HUDEP-2 (cell line): ENCODE results near the gene LRRC31.

ENCODE experiments used
- DNase-seq, 76 experiments: peaks; one replicate each; lab custom pipeline; 2025; ENCODE audit not compliant: unreplicated experiment in 76 of 76; lab: John Stamatoyannopoulos, UW

Gene LRRC31

DNA sequence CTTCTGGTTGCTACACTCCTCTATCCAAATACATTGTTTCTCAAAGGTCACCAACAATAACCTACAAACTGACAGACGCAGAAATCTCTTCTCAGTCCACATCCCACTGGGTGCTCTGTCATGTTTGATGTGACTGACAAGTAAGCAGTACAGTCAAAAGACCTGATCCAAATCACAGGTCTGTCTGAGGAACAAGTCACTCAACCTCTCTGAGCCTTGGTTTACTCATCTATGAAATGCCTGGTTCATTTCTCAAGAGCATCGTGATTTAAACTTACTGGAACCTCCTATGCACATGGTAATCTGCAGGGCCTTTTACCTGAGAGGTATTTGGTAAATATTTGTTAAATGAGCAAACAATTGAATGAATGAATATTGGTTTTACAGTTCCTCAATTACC, 5.5 kb downstream of the LRRC31 start:
- DNase-seq: no peak

- peak in 60 of 76 experiments; percentile 2 to 76 (median 46) for DNase-seq
These were observed 6.3 kb downstream of the LRRC31 start for GRCh38 chr3:169863458-169863899.

DNA sequence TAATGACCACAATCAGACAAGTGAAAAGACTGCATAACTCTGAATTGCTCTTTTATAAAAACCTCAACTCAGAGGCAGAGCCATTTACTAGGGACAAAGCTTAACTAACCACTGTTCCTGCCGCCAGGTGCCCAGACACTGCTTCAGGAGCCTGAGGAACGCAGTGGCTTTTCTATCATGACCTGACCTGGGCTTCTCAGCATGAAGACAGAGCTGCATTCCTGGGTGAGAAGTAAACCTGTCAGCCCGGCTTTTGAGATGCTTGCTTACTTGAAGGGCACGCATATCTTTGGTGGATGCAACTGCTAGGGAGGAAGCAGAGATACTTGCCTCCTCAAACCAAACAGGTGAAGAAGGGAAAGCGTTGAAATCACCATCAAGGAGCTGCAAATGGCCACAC, 7.9 kb downstream of the LRRC31 start:
- DNase-seq: no peak

- no peak for DNase-seq
These were observed 11.9 kb downstream of the LRRC31 start for GRCh38 chr3:169857811-169858210.

- no peak for DNase-seq
These were observed 14.2 kb downstream of the LRRC31 start for GRCh38 chr3:169855514-169855913.

DNA sequence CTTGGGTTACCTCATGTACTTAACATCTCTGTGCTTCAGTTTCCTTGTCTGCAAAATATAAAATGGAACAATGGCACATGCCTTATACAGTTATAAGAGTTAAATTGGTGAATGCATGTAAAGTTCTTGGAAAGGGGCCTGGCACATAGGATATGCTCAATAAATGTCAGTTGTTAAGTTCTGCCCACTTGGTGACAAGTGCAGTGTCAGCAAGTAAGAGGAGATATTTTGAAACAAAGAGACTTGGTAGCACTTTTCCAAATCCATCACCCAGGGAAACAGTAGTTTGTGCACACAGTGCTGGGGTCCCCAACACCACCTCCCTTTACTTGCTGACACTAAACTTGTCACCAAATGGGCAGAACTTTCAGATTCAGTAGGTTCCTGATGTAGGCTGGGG, 19.1 kb downstream of the LRRC31 start:
- DNase-seq: no peak

GRCh38 chr3:169848741-169849140, 21.0 kb downstream of the LRRC31 start:
- DNase-seq: no peak

DNA sequence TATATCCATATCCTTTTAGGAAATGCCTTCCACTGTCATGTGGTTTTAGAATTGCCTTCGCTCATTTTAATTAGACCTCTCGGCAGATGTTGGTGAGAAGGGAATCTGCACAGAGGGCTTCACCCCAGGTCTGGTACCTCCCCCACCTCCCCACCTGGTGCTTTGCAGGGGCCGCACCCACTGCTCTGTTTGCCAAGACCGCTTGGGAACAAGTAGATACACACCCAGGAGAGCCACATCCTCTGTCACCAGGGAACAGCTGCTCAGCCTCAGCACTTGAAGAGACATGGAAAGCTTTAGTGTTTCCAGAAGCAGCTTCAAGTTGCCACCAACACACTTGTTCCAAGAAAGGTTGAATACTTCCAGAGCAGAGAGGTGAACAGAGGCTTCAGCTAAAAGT, 21.8 kb downstream of the LRRC31 start:
- DNase-seq: no peak

GRCh38 chr3:169846458-169847193, 23.1 kb downstream of the LRRC31 start:
- no peak for DNase-seq

GRCh38 chr3:169842960-169843359, 26.8 kb downstream of the LRRC31 start:
- DNase-seq: no peak

GRCh38 chr3:169841171-169841570, 28.6 kb downstream of the LRRC31 start:
- DNase-seq: no peak

DNA sequence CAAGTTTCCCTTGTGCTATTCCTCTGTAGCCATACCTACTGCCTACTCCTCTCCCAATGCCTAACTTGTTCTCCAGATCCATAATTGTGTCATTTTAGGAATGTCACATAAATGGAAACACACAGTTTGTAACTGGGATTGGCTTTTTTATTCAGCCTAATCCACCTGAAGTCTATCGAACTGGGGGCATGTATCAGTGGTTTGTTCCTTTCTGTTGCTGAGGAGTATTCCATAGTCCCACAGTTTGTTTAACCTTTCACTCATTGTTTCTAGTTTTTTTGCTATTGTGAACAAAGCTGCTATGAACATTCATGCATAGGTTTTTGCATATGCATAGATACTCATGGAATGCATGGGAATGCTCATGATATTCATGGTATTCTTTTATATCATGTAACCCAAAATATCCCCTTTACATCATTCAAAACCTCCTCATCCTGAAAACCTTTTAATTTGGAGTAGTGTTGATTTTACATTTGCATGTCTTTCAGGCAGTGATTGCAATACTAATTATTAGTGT, 31.2 kb downstream of the LRRC31 start:
- DNase-seq: no peak

DNA sequence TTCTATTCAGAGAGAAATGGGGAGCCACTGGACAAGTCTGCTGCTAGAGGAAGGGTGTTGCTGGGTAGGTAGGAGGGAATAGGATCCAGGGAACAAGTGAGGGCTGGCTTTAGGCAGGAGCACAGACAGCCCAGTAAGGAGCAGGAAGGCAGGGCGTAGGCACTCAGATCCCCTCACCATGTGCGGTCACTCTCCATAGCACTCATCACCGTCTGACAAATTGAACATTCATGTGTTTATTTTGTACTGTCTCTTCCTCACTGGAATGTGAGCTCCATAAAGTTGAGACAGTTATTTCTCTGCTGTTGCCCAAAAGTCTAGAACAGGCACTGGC, 32.8 kb downstream of the LRRC31 start:
- no peak for DNase-seq

DNA sequence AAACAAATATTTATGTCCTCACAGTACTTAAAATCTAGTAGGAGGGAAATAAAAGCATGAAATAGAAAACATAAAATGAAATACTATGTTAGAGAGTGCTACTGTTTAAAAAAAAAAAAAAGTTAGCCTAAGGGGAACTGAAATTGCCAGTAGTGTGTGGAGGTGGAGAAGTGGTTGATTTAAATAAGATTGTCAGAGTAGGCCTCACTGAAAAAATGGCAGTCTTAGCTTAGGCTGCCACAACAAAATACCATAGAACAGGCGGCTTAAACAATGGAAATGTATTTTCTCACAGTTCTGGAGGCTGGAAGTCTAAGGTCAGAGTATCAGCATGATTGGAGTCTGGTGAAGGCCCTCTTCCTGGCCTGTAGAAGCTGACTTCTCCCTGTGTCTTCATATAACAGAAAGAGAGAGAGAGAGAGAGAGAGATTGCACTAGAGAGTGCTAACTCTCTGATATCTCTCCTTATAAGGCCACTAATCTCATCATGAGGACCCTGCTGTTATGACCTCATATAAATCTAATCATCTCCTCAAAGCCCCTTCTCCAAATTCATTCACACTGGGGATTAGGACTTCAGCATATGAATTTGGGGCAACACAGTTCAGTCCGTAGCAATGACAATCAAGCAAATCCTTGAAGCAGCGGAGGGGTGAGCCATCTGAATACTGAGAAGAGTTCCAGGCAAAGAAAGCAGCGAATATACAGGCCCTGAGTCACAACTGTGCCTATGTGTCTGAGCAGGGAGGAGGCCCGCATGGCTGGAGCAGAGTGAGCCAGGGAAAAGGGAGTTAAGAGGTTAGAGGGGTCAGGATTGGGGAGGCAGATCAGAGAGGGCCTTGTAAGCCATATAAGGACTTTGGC, 33.4 kb downstream of the LRRC31 start:
- DNase-seq: no peak

- DNase-seq: no peak
These were observed 34.2 kb downstream of the LRRC31 start for GRCh38 chr3:169835533-169835932.

- no peak for DNase-seq
These were observed 42.0 kb downstream of the LRRC31 start for GRCh38 chr3:169827712-169828111.

DNA sequence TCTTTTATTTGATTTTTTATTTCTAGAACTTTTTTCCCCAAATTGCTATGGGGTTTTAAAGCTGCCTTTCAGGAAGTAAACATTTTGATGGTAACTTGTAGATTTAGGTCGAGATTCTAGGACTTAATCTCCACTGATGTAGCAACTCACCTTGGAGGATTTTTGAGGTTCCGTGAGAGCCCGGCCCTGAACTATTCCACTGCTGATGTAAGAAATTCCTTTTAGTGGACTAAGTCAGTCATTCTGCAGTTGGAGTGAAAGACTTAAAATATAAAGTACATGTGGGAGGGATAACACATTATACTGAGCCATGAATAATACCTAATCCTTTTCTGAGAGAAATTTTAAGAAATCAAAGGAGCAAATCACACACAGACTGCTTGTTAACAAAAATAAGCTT, 44.4 kb downstream of the LRRC31 start:
- no peak for DNase-seq

DNA sequence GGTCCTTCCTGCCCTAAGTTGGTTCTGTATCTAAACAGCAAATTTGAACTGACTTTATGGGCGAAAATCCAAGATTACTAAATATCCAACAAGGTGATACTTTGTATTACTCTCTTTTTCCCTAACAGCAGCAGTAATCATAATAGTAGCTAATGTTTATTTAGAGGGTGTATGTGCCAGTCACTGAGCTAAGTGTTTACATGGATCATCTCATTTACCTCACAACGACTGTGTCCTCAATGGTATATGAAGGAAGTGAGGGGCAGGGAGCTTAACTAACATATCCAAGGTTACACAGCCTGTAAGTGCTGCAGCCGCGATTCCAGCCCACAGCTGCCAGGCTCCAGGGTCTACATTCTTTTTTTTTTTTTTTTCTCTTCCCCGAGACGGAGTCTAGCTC, 46.8 kb downstream of the LRRC31 start:
- DNase-seq: no peak

DNA sequence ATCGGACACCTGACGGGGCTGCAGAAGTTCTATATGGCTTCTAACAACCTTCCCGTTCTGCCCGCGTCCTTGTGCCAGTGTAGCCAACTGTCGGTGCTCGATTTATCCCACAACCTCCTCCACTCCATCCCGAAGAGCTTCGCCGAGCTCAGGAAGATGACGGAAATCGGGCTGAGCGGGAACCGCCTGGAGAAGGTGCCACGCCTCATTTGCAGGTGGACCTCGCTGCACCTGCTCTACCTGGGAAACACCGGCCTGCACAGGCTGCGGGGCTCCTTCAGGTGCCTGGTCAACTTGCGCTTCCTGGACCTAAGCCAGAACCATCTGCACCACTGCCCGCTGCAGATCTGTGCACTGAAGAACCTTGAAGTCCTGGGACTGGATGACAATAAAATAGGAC, 47.2 kb downstream of the LRRC31 start:
- no peak for DNase-seq

DNA sequence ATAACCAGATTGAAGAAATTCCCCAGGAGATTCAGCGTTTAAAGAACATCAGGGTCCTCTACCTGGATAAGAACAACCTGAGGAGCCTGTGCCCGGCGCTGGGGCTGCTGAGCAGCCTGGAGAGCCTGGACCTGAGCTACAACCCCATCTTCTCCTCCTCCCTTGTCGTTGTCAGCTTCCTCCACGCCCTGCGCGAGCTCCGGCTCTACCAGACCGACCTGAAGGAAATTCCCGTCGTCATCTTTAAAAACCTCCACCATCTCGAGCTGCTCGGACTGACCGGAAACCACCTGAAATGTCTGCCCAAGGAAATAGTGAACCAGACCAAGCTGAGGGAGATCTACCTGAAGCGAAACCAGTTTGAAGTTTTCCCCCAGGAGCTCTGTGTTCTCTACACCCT, 47.6 kb downstream of the LRRC31 start:
- DNase-seq: no peak

DNA sequence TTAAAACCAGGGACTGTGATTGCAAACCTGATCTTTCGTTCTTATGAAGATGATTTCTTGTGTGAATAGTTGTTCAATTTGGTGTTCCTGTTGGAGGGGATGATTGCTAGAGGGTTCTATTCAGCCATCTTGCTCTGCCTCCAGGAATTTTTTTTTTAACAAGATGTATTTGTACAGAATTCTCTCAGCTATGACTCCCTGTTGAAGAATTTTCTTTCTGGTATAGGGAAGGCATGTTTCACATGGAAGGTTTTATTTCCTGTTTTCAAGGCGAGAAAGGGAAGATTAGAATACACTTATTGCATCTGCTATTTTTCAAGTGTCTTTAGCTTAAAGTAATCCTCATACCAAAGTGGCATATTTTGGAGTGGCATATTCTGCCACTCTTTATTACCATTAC, 51.4 kb downstream of the LRRC31 start:
- DNase-seq: no peak

GRCh38 chr3:169815590-169816150, 54.1 kb downstream of the LRRC31 start:
- DNase-seq: no peak
